Fibroblast of lung (primary cell): Measurements from ENCODE around the gene HOXC6. TPM values are rescaled to one million over a fixed set of nuclear protein-coding genes. Genes with fewer than 3 reads are reported as not detected.

Experiments
- DNase-seq, 2 donors: peaks; one replicate each; pipeline versions ENCODE4 v3.0.0 to v3.0.0-alpha.2; 2010; ENCODE audit warnings: low read depth in 2 of 2
- H2AFZ ChIP-seq: 2 replicates; pipeline ENCODE4 v1.5.1; 2012; ENCODE audit warnings: low read length, control low read depth, inconsistent platforms
- H3K27ac ChIP-seq: 2 replicates; pipeline ENCODE4 v1.5.1; 2011; ENCODE audit warnings: low read length, control low read depth; ENCODE audit not compliant: insufficient read depth
- H3K27me3 ChIP-seq: 2 replicates; pipeline ENCODE4 v1.5.1; 2011; ENCODE audit warnings: mild to moderate bottlenecking, low read length; ENCODE audit not compliant: control insufficient read depth, insufficient read depth
- H3K36me3 ChIP-seq: 2 replicates; pipeline ENCODE4 v1.5.1; 2011; ENCODE audit warnings: low read length; ENCODE audit not compliant: control insufficient read depth, insufficient read depth
- H3K4me1 ChIP-seq: 2 replicates; pipeline ENCODE4 v1.5.1; 2011; ENCODE audit warnings: low read length; ENCODE audit not compliant: control insufficient read depth, insufficient read depth; ENCODE audit errors: extremely low read depth
- H3K4me2 ChIP-seq: 2 replicates; pipeline ENCODE4 v1.5.1; 2011; ENCODE audit warnings: low read length, control low read depth; ENCODE audit not compliant: insufficient read depth; ENCODE audit errors: extremely low read depth
- H3K4me3 ChIP-seq, 4 experiments: fragments of 200-600 bp in 1 of 4; sonication (generic) in 1 of 4; replicated peaks in 1 of 4; 2 replicates each; pipeline ENCODE4 v1.5.1; 2011 to 2016; ENCODE audit warnings: low read length in 4 of 4, low read depth in 3 of 4, mild to moderate bottlenecking in 3 of 4, control low read depth in 2 of 4, inconsistent platforms in 1 of 4, mixed read lengths in 1 of 4; ENCODE audit not compliant: insufficient read depth in 1 of 4; ENCODE audit errors: control extremely low read depth in 1 of 4
- H3K79me2 ChIP-seq: 2 replicates; pipeline ENCODE4 v1.5.1; 2012; ENCODE audit warnings: mild to moderate bottlenecking, low read length, inconsistent platforms; ENCODE audit not compliant: control insufficient read depth, insufficient read depth
- H3K9ac ChIP-seq: 2 replicates; pipeline ENCODE4 v1.5.1; 2011; ENCODE audit warnings: mild to moderate bottlenecking, low read length, control low read depth; ENCODE audit not compliant: insufficient read depth
- H3K9me3 ChIP-seq: 2 replicates; pipeline ENCODE4 v1.5.1; 2012; ENCODE audit warnings: low read depth, low read length; ENCODE audit not compliant: control insufficient read depth, insufficient read depth
- H4K20me1 ChIP-seq: 2 replicates; pipeline ENCODE4 v1.5.1; 2011; ENCODE audit warnings: low read length; ENCODE audit not compliant: control insufficient read depth, insufficient read depth; ENCODE audit errors: extremely low read depth
- CTCF ChIP-seq, 2 donors: IDR thresholded peaks in 1 of 2; conservative IDR thresholded peaks in 1 of 2; 1 replicate in 1 of 2; 2 replicates in 1 of 2; pipeline ENCODE4 v1.5.1; 2011 to 2012; ENCODE audit warnings: low read length in 2 of 2, control low read depth in 1 of 2, inconsistent platforms in 1 of 2, low read depth in 1 of 2, mild to moderate bottlenecking in 1 of 2
- EZH2 ChIP-seq: IDR thresholded peaks from 2 replicates; pipeline ENCODE4 v1.5.1; 2012; ENCODE audit warnings: low read length, control low read depth, mild to moderate bottlenecking; ENCODE audit errors: missing control alignments
- polyA plus RNA-seq, 2 donors: library from polyadenylated mRNA; depleted of rRNA in 1 of 2; stranded (reverse) in 1 of 2; unstranded in 1 of 2; fragments of >200 nt; gene quantifications; 2 replicates each; pipeline ENCODE4 v1.2.1, GENCODE V29; 2011 to 2012; ENCODE audit warnings: missing spikeins in 1 of 2
- total RNA-seq: library from RNA; depleted of rRNA; stranded (reverse); fragments of >200 nt; gene quantifications from 2 replicates; pipeline ENCODE4 v1.2.1, GENCODE V29; 2014

HOXC6 gene
- total and polyA plus RNA-seq, 2 donors (not counting 1 experiment from before 2014, with no cell fraction given), result 0.17 to 0.52 TPM

- H2AFZ ChIP-seq, result no peak overlapping the region
- no peaks in the 10 kb centered on the region for H3K4me1 ChIP-seq
- no peak overlapping the region for H3K4me3 ChIP-seq
- no peaks in the 10 kb centered on the region for H3K79me2 ChIP-seq
- H3K9me3 ChIP-seq, result no peaks in the 10 kb centered on the region
- TF ChIP-seq EZH2, result no peak
- no peak for TF ChIP-seq CTCF (conservative IDR thresholded peaks at IDR 0.05 in 1 of 2, IDR thresholded peaks at IDR 0.05 in 1 of 2; ENCODE audit: low read depth in 1 of 2, low read length in 2 of 2)
- H3K36me3 ChIP-seq, result no peaks in the 10 kb centered on the region
- no peaks in the 10 kb centered on the region for H4K20me1 ChIP-seq
- H3K9ac ChIP-seq, result no peak overlapping the region
- DNase-seq, result no peak
- no peak overlapping the region for H3K27ac ChIP-seq
- H3K4me2 ChIP-seq, result no peak overlapping the region
- H3K27me3 ChIP-seq, result peaks cover 77% of the 10 kb centered on the region
These were observed 24.0 kb upstream of the HOXC6 start for GRCh38 chr12:54004063-54004840.

- Histone ChIP-seq H3K27me3 (peaks cover 78% of the 10 kb centered on the region), H3K4me2 (no peak overlapping the region), H3K27ac (no peak overlapping the region), H2AFZ (no peak overlapping the region), H3K4me3 (no peak overlapping the region), H4K20me1 (no peaks in the 10 kb centered on the region), H3K9me3 (no peaks in the 10 kb centered on the region), H3K4me1 (no peaks in the 10 kb centered on the region), H3K36me3 (no peaks in the 10 kb centered on the region), H3K79me2 (no peaks in the 10 kb centered on the region), H3K9ac (no peak overlapping the region)
- DNase-seq, result no peak
- TF ChIP-seq EZH2 (no peak), CTCF (conservative IDR thresholded peaks at IDR 0.05 in 1 of 2, IDR thresholded peaks at IDR 0.05 in 1 of 2; ENCODE audit: low read depth in 1 of 2, low read length in 2 of 2) (no peak)
These were observed 23.3 kb upstream of the HOXC6 start for GRCh38 chr12:54004841-54005530.

GRCh38 chr12:54005531-54005852 lies 22.7 kb upstream of the HOXC6 start:
- no peak overlapping the region for H2AFZ ChIP-seq
- H3K27me3 ChIP-seq, result peaks cover 78% of the 10 kb centered on the region
- H3K4me3 ChIP-seq, result no peak overlapping the region
- no peaks in the 10 kb centered on the region for H3K4me1 ChIP-seq
- H3K4me2 ChIP-seq, result no peak overlapping the region
- H3K36me3 ChIP-seq, result no peaks in the 10 kb centered on the region
- no peaks in the 10 kb centered on the region for H3K9me3 ChIP-seq
- TF ChIP-seq EZH2 (no peak), CTCF (conservative IDR thresholded peaks at IDR 0.05 in 1 of 2, IDR thresholded peaks at IDR 0.05 in 1 of 2; ENCODE audit: low read depth in 1 of 2, low read length in 2 of 2) (no peak)
- no peak overlapping the region for H3K9ac ChIP-seq
- H4K20me1 ChIP-seq, result no peaks in the 10 kb centered on the region
- H3K27ac ChIP-seq, result no peak overlapping the region
- DNase-seq, result no peak
- no peaks in the 10 kb centered on the region for H3K79me2 ChIP-seq
